WTC11 (cell line): ENCODE data around the gene MITF. TPM values are rescaled to one million over a fixed set of nuclear protein-coding genes. Genes with fewer than 3 reads are reported as not detected.

Experiments used
- ATAC-seq: fragments of 200-7000 bp; cut with Tn5 transposase; 2 replicates; pipeline ENCODE4 v1.10.0; 2021; ENCODE audit warnings: mild to moderate bottlenecking, moderate library complexity
- CTCF ChIA-PET: fragments of 300-600 bp; sonication (Branson Sonifier 250); formaldehyde crosslinking; loops from one replicate; lab custom pipeline; 2021; ENCODE audit warnings: antibody characterized with exemption; lab: Charles Lee
- POLR2A ChIA-PET: fragments of 350-600 bp; sonication (Branson Sonifier 250); formaldehyde crosslinking; loops from one replicate; lab custom pipeline; 2021; ENCODE audit warnings: antibody characterized with exemption; lab: Charles Lee
- DNase-seq: peaks from one replicate; pipeline ENCODE4 v3.0.0; 2021; ENCODE audit warnings: low spot score
- H3K27ac Mint-ChIP-seq: 2 replicates; pipeline ENCODE4 v1.8.0; 2021; ENCODE audit warnings: mixed read lengths
- H3K27me3 Mint-ChIP-seq: 2 replicates; pipeline ENCODE4 v1.8.0; 2021; ENCODE audit warnings: low read depth, mild to moderate bottlenecking, moderate library complexity, mixed read lengths
- H3K36me3 Mint-ChIP-seq: 2 replicates; pipeline ENCODE4 v1.8.0; 2021; ENCODE audit warnings: mixed read lengths
- H3K4me1 Mint-ChIP-seq: 2 replicates; pipeline ENCODE4 v1.8.0; 2022; ENCODE audit warnings: mixed read lengths
- H3K4me3 Mint-ChIP-seq: 2 replicates; pipeline ENCODE4 v1.8.0; 2021; ENCODE audit warnings: mild to moderate bottlenecking, moderate library complexity, mixed read lengths
- H3K9me3 Mint-ChIP-seq: 2 replicates; pipeline ENCODE4 v1.8.0; 2021; ENCODE audit warnings: mixed read lengths
- CREM ChIP-seq: sonication (generic); formaldehyde crosslinking; IDR thresholded peaks from 2 replicates; pipeline ENCODE4 v1.8.1; 2022; ENCODE audit warnings: mild to moderate bottlenecking, missing genetic modification reagents, moderate library complexity
- ELF4 ChIP-seq: sonication (generic); formaldehyde crosslinking; IDR thresholded peaks from 2 replicates; pipeline ENCODE4 v1.8.1; 2022; ENCODE audit warnings: low read depth, mild to moderate bottlenecking, moderate library complexity, missing genetic modification reagents
- FOXP1 ChIP-seq: sonication (generic); formaldehyde crosslinking; IDR thresholded peaks from 2 replicates; pipeline ENCODE4 v1.8.0; 2022; ENCODE audit warnings: missing genetic modification reagents, mild to moderate bottlenecking, moderate library complexity, borderline replicate concordance
- IRF2 ChIP-seq: sonication (generic); formaldehyde crosslinking; IDR thresholded peaks from 2 replicates; pipeline ENCODE4 v1.8.0; 2022; ENCODE audit warnings: low read depth, missing genetic modification reagents, borderline replicate concordance
- JAZF1 ChIP-seq: fragments of 250-450 bp; sonication (Bioruptor Pico); IDR thresholded peaks from 2 replicates; pipeline ENCODE4 v1.9.0; 2021; ENCODE audit warnings: moderate library complexity, mild to moderate bottlenecking, inconsistent platforms
- MYBL2 ChIP-seq: sonication (generic); formaldehyde crosslinking; IDR thresholded peaks from 2 replicates; pipeline ENCODE4 v1.8.1; 2023; ENCODE audit warnings: mild to moderate bottlenecking, moderate library complexity, missing genetic modification reagents
- NR3C1 ChIP-seq: sonication (generic); formaldehyde crosslinking; conservative IDR thresholded peaks from 2 replicates; pipeline ENCODE4 v1.8.1; 2023; ENCODE audit warnings: low read depth, mild to moderate bottlenecking, missing genetic modification reagents
- PRRX2 ChIP-seq: fragments of 250-450 bp; sonication (Bioruptor Pico); IDR thresholded peaks from 2 replicates; pipeline ENCODE4 v1.8.0; 2021; ENCODE audit warnings: mild to moderate bottlenecking
- SMAD3 ChIP-seq: sonication (generic); formaldehyde crosslinking; IDR thresholded peaks from 2 replicates; pipeline ENCODE4 v1.8.0; 2022; ENCODE audit warnings: missing genetic modification reagents, mild to moderate bottlenecking, borderline replicate concordance
- SMAD4 ChIP-seq: sonication (generic); formaldehyde crosslinking; IDR thresholded peaks from 2 replicates; pipeline ENCODE4 v1.8.0; 2022; ENCODE audit warnings: mild to moderate bottlenecking, missing genetic modification reagents
- ZBTB21 ChIP-seq: sonication (generic); formaldehyde crosslinking; IDR thresholded peaks from 2 replicates; pipeline ENCODE4 v1.8.1; 2023; ENCODE audit warnings: mild to moderate bottlenecking, missing genetic modification reagents, borderline replicate concordance
- ZNF138 ChIP-seq: sonication (generic); formaldehyde crosslinking; conservative IDR thresholded peaks from 2 replicates; pipeline ENCODE4 v1.8.1; 2022; ENCODE audit warnings: mild to moderate bottlenecking, moderate library complexity, missing genetic modification reagents
- total RNA-seq: library from RNA; stranded (reverse); gene quantifications from 3 replicates; pipeline ENCODE4 v1.2.3, GENCODE V29; 2021
- TF ChIP-seq, protein P1 (sequence below): sonication (generic); formaldehyde crosslinking; IDR thresholded peaks from 2 replicates; pipeline ENCODE4 v1.8.0; 2023; ENCODE audit warnings: missing genetic modification reagents, mild to moderate bottlenecking, borderline replicate concordance
- TF ChIP-seq, protein P2 (sequence below): fragments of 250-450 bp; sonication (Bioruptor Pico); IDR thresholded peaks from 2 replicates; pipeline ENCODE4 v1.8.0; 2021; ENCODE audit warnings: mild to moderate bottlenecking
- TF ChIP-seq, protein P3 (sequence below): sonication (generic); formaldehyde crosslinking; IDR thresholded peaks from 2 replicates; pipeline ENCODE4 v1.8.0; 2022; ENCODE audit warnings: mild to moderate bottlenecking, missing genetic modification reagents
- TF ChIP-seq, protein P4 (sequence below): sonication (generic); formaldehyde crosslinking; IDR thresholded peaks from 2 replicates; pipeline ENCODE4 v1.8.1; 2023; ENCODE audit warnings: mild to moderate bottlenecking, missing genetic modification reagents
- TF ChIP-seq, protein P5 (sequence below): sonication (generic); formaldehyde crosslinking; IDR thresholded peaks from 2 replicates; pipeline ENCODE4 v1.8.1; 2022; ENCODE audit warnings: mild to moderate bottlenecking, missing genetic modification reagents, moderate library complexity, borderline replicate concordance
- TF ChIP-seq, protein P6 (sequence below): sonication (generic); formaldehyde crosslinking; IDR thresholded peaks from 2 replicates; pipeline ENCODE4 v1.8.1; 2022; ENCODE audit warnings: low read depth, mild to moderate bottlenecking, moderate library complexity, missing genetic modification reagents, borderline replicate concordance
- TF ChIP-seq, protein P7 (sequence below): sonication (generic); formaldehyde crosslinking; IDR thresholded peaks from 2 replicates; pipeline ENCODE4 v1.8.1; 2022; ENCODE audit warnings: missing genetic modification reagents, borderline replicate concordance
- TF ChIP-seq, protein P8 (sequence below): sonication (generic); formaldehyde crosslinking; IDR thresholded peaks from 2 replicates; pipeline ENCODE4 v1.8.1; 2023; ENCODE audit warnings: mild to moderate bottlenecking, missing genetic modification reagents, moderate library complexity

Gene MITF
- total RNA-seq, 1 experiment from 2014 or later: 1.3 TPM

DNA sequence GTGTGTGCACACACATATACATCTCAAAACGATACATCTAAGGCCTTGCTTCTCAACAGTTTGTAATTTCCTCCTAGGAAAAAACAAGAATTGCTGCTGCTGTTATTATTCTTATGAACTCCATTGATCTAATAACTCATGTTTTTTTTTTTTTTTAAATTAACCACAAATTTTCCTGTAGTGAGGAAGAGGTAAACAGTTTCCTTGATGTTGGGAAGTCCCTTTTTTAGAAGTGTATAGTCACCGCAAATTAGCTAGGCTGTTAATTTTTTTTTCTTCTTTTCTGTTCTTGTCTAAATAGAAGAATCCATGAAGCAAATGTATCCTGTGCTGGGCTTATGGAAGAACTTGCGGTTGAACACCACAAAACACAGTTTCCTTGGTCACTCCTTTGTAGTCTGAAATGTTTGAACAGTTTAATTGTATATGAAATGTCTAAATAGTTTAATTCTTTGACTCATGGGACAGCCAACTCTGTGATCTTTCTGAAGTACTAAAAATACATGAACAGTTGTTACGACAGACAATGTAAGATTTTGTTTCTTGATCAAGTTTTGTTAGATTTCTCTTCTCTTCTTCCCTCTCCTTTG, 64.5 kb downstream of the MITF start:
- ATAC-seq (no peak), DNase-seq (no peak)
- H3K4me3 Mint-ChIP-seq: no peak overlapping the region
- ChIA-PET CTCF (no interaction called here), POLR2A (no interaction called here)
- H3K4me1 Mint-ChIP-seq: no peaks in the 10 kb centered on the region
- TF ChIP-seq JAZF1 (CRISPR knock-in tag): no peak
- TF ChIP-seq, protein P1, sequence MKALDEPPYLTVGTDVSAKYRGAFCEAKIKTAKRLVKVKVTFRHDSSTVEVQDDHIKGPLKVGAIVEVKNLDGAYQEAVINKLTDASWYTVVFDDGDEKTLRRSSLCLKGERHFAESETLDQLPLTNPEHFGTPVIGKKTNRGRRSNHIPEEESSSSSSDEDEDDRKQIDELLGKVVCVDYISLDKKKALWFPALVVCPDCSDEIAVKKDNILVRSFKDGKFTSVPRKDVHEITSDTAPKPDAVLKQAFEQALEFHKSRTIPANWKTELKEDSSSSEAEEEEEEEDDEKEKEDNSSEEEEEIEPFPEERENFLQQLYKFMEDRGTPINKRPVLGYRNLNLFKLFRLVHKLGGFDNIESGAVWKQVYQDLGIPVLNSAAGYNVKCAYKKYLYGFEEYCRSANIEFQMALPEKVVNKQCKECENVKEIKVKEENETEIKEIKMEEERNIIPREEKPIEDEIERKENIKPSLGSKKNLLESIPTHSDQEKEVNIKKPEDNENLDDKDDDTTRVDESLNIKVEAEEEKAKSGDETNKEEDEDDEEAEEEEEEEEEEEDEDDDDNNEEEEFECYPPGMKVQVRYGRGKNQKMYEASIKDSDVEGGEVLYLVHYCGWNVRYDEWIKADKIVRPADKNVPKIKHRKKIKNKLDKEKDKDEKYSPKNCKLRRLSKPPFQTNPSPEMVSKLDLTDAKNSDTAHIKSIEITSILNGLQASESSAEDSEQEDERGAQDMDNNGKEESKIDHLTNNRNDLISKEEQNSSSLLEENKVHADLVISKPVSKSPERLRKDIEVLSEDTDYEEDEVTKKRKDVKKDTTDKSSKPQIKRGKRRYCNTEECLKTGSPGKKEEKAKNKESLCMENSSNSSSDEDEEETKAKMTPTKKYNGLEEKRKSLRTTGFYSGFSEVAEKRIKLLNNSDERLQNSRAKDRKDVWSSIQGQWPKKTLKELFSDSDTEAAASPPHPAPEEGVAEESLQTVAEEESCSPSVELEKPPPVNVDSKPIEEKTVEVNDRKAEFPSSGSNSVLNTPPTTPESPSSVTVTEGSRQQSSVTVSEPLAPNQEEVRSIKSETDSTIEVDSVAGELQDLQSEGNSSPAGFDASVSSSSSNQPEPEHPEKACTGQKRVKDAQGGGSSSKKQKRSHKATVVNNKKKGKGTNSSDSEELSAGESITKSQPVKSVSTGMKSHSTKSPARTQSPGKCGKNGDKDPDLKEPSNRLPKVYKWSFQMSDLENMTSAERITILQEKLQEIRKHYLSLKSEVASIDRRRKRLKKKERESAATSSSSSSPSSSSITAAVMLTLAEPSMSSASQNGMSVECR (CRISPR knock-in tag): no peak
- TF ChIP-seq IRF2 (CRISPR knock-in tag): no peak
- no peak for TF ChIP-seq PRRX2 (CRISPR knock-in tag)
- no peak for TF ChIP-seq ZBTB21 (CRISPR knock-in tag)
- TF ChIP-seq, protein P2, sequence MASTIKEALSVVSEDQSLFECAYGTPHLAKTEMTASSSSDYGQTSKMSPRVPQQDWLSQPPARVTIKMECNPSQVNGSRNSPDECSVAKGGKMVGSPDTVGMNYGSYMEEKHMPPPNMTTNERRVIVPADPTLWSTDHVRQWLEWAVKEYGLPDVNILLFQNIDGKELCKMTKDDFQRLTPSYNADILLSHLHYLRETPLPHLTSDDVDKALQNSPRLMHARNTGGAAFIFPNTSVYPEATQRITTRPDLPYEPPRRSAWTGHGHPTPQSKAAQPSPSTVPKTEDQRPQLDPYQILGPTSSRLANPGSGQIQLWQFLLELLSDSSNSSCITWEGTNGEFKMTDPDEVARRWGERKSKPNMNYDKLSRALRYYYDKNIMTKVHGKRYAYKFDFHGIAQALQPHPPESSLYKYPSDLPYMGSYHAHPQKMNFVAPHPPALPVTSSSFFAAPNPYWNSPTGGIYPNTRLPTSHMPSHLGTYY (CRISPR knock-in tag): no peak
- no peak overlapping the region for H3K27ac Mint-ChIP-seq
- no peaks in the 10 kb centered on the region for H3K27me3 Mint-ChIP-seq
- H3K9me3 Mint-ChIP-seq: no peaks in the 10 kb centered on the region
- no peaks in the 10 kb centered on the region for H3K36me3 Mint-ChIP-seq

DNA sequence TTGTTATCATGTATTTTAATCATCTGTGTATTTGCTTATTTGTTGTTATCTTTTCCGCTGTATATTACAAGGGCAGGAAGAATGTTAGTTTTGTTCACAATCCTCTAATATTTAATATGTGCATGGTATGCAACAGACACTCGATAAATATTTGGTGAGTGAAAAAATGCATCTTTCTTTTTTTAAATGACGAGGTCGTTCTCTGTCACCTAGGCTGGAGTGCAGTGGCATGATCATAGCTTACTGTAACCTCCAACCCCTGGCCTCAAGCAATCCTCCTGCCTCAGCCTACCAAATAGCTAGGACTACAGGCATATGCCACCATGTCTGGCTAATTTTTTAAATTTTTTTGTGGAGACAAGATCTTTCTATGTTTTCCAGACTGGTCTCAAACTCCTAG, 66.2 kb downstream of the MITF start:
- POLR2A ChIA-PET: no interaction called here
- ATAC-seq: no peak
- no peak overlapping the region for H3K4me3 Mint-ChIP-seq
- H3K9me3 Mint-ChIP-seq: no peaks in the 10 kb centered on the region
- H3K27ac Mint-ChIP-seq: no peak overlapping the region
- CTCF ChIA-PET: no interaction called here
- DNase-seq: no peak
- no peaks in the 10 kb centered on the region for H3K36me3 Mint-ChIP-seq
- peaks cover 6% of the 10 kb centered on the region for H3K4me1 Mint-ChIP-seq
- H3K27me3 Mint-ChIP-seq: no peaks in the 10 kb centered on the region
- TF ChIP-seq SMAD4 (CRISPR knock-in tag): no peak
- TF ChIP-seq, protein P3, sequence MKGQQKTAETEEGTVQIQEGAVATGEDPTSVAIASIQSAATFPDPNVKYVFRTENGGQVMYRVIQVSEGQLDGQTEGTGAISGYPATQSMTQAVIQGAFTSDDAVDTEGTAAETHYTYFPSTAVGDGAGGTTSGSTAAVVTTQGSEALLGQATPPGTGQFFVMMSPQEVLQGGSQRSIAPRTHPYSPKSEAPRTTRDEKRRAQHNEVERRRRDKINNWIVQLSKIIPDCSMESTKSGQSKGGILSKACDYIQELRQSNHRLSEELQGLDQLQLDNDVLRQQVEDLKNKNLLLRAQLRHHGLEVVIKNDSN (CRISPR knock-in tag): no peak
- TF ChIP-seq CREM (CRISPR knock-in tag): no peak
- TF ChIP-seq, protein P4, sequence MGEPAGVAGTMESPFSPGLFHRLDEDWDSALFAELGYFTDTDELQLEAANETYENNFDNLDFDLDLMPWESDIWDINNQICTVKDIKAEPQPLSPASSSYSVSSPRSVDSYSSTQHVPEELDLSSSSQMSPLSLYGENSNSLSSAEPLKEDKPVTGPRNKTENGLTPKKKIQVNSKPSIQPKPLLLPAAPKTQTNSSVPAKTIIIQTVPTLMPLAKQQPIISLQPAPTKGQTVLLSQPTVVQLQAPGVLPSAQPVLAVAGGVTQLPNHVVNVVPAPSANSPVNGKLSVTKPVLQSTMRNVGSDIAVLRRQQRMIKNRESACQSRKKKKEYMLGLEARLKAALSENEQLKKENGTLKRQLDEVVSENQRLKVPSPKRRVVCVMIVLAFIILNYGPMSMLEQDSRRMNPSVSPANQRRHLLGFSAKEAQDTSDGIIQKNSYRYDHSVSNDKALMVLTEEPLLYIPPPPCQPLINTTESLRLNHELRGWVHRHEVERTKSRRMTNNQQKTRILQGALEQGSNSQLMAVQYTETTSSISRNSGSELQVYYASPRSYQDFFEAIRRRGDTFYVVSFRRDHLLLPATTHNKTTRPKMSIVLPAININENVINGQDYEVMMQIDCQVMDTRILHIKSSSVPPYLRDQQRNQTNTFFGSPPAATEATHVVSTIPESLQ (CRISPR knock-in tag): no peak
- TF ChIP-seq, protein P5, sequence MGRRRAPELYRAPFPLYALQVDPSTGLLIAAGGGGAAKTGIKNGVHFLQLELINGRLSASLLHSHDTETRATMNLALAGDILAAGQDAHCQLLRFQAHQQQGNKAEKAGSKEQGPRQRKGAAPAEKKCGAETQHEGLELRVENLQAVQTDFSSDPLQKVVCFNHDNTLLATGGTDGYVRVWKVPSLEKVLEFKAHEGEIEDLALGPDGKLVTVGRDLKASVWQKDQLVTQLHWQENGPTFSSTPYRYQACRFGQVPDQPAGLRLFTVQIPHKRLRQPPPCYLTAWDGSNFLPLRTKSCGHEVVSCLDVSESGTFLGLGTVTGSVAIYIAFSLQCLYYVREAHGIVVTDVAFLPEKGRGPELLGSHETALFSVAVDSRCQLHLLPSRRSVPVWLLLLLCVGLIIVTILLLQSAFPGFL (CRISPR knock-in tag): no peak
- no peak for TF ChIP-seq NR3C1
- TF ChIP-seq, protein P6, sequence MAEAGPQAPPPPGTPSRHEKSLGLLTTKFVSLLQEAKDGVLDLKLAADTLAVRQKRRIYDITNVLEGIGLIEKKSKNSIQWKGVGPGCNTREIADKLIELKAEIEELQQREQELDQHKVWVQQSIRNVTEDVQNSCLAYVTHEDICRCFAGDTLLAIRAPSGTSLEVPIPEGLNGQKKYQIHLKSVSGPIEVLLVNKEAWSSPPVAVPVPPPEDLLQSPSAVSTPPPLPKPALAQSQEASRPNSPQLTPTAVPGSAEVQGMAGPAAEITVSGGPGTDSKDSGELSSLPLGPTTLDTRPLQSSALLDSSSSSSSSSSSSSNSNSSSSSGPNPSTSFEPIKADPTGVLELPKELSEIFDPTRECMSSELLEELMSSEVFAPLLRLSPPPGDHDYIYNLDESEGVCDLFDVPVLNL (CRISPR knock-in tag): no peak
- no peak for TF ChIP-seq ELF4 (CRISPR knock-in tag)
- TF ChIP-seq ZNF138: no peak
- TF ChIP-seq, protein P7, sequence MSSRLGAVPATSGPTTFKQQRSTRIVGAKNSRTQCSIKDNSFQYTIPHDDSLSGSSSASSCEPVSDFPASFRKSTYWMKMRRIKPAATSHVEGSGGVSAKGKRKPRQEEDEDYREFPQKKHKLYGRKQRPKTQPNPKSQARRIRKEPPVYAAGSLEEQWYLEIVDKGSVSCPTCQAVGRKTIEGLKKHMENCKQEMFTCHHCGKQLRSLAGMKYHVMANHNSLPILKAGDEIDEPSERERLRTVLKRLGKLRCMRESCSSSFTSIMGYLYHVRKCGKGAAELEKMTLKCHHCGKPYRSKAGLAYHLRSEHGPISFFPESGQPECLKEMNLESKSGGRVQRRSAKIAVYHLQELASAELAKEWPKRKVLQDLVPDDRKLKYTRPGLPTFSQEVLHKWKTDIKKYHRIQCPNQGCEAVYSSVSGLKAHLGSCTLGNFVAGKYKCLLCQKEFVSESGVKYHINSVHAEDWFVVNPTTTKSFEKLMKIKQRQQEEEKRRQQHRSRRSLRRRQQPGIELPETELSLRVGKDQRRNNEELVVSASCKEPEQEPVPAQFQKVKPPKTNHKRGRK (CRISPR knock-in tag): no peak
- TF ChIP-seq SMAD3 (CRISPR knock-in tag): no peak
- no peak for TF ChIP-seq FOXP1 (CRISPR knock-in tag)
- TF ChIP-seq MYBL2 (CRISPR knock-in tag): no peak
- TF ChIP-seq, protein P8, sequence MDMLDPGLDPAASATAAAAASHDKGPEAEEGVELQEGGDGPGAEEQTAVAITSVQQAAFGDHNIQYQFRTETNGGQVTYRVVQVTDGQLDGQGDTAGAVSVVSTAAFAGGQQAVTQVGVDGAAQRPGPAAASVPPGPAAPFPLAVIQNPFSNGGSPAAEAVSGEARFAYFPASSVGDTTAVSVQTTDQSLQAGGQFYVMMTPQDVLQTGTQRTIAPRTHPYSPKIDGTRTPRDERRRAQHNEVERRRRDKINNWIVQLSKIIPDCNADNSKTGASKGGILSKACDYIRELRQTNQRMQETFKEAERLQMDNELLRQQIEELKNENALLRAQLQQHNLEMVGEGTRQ (CRISPR knock-in tag): no peak
